CD14-positive monocyte (primary cell): ENCODE data around the gene UBAP2. TPM values are rescaled to one million over a fixed set of nuclear protein-coding genes. Genes with fewer than 3 reads are reported as not detected.

Experiments used
- DNase-seq, 3 donors: peaks; one replicate each; pipeline ENCODE4 v3.0.0-alpha.2; 2011 to 2022
- H2AFZ ChIP-seq: 2 replicates; pipeline ENCODE4 v1.6.0; 2012; ENCODE audit warnings: mild to moderate bottlenecking, low read depth, low read length, inconsistent platforms; ENCODE audit not compliant: insufficient read depth, poor library complexity, severe bottlenecking
- H3K27ac ChIP-seq, 2 donors: 1 replicate in 1 of 2; 2 replicates in 1 of 2; pipeline ENCODE4 v1.5.1; 2012 to 2013; ENCODE audit warnings: low read length in 2 of 2, control low read depth in 1 of 2, inconsistent platforms in 1 of 2, low read depth in 1 of 2, mild to moderate bottlenecking in 1 of 2
- H3K27me3 ChIP-seq, 2 donors: one replicate each; pipeline versions ENCODE4 v1.6.0 to v1.6.1; 2011 to 2013; ENCODE audit warnings: low read length in 2 of 2; ENCODE audit not compliant: control insufficient read depth in 2 of 2, insufficient read depth in 2 of 2
- H3K36me3 ChIP-seq, 2 donors: replicated peaks in 1 of 2; 1 replicate in 1 of 2; 2 replicates in 1 of 2; pipeline versions ENCODE4 v1.5.1 to v1.6.1; 2012 to 2013; ENCODE audit warnings: low read length in 2 of 2, control low read depth in 1 of 2, inconsistent platforms in 1 of 2, mild to moderate bottlenecking in 1 of 2; ENCODE audit not compliant: insufficient read depth in 2 of 2, control insufficient read depth in 1 of 2
- H3K4me1 ChIP-seq, 2 donors: 1 replicate in 1 of 2; 2 replicates in 1 of 2; pipeline versions ENCODE4 v1.5.1 to v1.6.1; 2012 to 2013; ENCODE audit warnings: low read length in 2 of 2, control low read depth in 1 of 2, inconsistent platforms in 1 of 2, mild to moderate bottlenecking in 1 of 2, moderate library complexity in 1 of 2; ENCODE audit not compliant: insufficient read depth in 2 of 2, control insufficient read depth in 1 of 2
- H3K4me2 ChIP-seq: replicated peaks from 2 replicates; pipeline ENCODE3; 2012; ENCODE audit warnings: low read length, moderate library complexity, mild to moderate bottlenecking; ENCODE audit not compliant: poor library complexity, severe bottlenecking; ENCODE audit errors: extremely low read depth
- H3K4me3 ChIP-seq, 3 experiments: fragments of 200-600 bp in 1 of 3; sonication (generic) in 1 of 3; replicated peaks in 1 of 3; 1 replicate in 2 of 3; 2 replicates in 1 of 3; pipeline ENCODE4 v1.5.1; 2011 to 2013; ENCODE audit warnings: low read length in 3 of 3, mild to moderate bottlenecking in 3 of 3, control low read depth in 2 of 3, low read depth in 2 of 3, inconsistent platforms in 1 of 3, moderate library complexity in 1 of 3
- H3K79me2 ChIP-seq: 2 replicates; pipeline ENCODE4 v1.6.0; 2012; ENCODE audit warnings: mild to moderate bottlenecking, control low read depth, inconsistent platforms, low read length, moderate library complexity; ENCODE audit not compliant: insufficient read depth
- H3K9ac ChIP-seq: 2 replicates; pipeline ENCODE4 v1.6.0; 2017; ENCODE audit warnings: low read length, mild to moderate bottlenecking; ENCODE audit not compliant: insufficient read depth, poor library complexity, severe bottlenecking
- H3K9me3 ChIP-seq, 2 donors: replicated peaks in 1 of 2; 1 replicate in 1 of 2; 2 replicates in 1 of 2; pipeline versions ENCODE4 v1.5.1 to v1.6.1; 2012 to 2013; ENCODE audit warnings: low read length in 2 of 2, control low read depth in 1 of 2; ENCODE audit not compliant: control insufficient read depth in 1 of 2, insufficient read depth in 1 of 2
- H4K20me1 ChIP-seq: 2 replicates; pipeline ENCODE4 v1.6.0; 2012; ENCODE audit warnings: mild to moderate bottlenecking, low read length, control low read depth, moderate library complexity; ENCODE audit not compliant: insufficient read depth
- H3K27ac Mint-ChIP-seq, 7 donors: one replicate each; pipeline ENCODE4 v1.8.0; 2020; ENCODE audit warnings: mild to moderate bottlenecking in 7 of 7, mixed read lengths in 7 of 7, moderate library complexity in 6 of 7, inconsistent platforms in 2 of 7
- H3K27me3 Mint-ChIP-seq, 3 donors: one replicate each; pipeline ENCODE4 v1.8.0; 2021 to 2022; ENCODE audit warnings: low read depth in 3 of 3, mild to moderate bottlenecking in 3 of 3, mixed read lengths in 3 of 3, moderate library complexity in 3 of 3, inconsistent platforms in 1 of 3
- H3K36me3 Mint-ChIP-seq, 2 donors: one replicate each; pipeline ENCODE4 v1.8.0; 2020; ENCODE audit warnings: mixed read lengths in 2 of 2, inconsistent platforms in 1 of 2, mild to moderate bottlenecking in 1 of 2
- H3K4me1 Mint-ChIP-seq: one replicate; pipeline ENCODE4 v1.8.0; 2020; ENCODE audit warnings: mild to moderate bottlenecking, mixed read lengths
- H3K4me3 Mint-ChIP-seq, 2 donors: one replicate each; pipeline ENCODE4 v1.8.0; 2020; ENCODE audit warnings: mild to moderate bottlenecking in 2 of 2, mixed read lengths in 2 of 2, moderate library complexity in 1 of 2
- H3K9me3 Mint-ChIP-seq, 7 donors: one replicate each; pipeline ENCODE4 v1.8.0; 2020 to 2022; ENCODE audit warnings: mixed read lengths in 7 of 7, mild to moderate bottlenecking in 6 of 7, moderate library complexity in 6 of 7, inconsistent platforms in 2 of 7
- WGBS: methylation state at CpG from one replicate; pipeline ENCODE4 v1.1.5; 2013; ENCODE audit warnings: missing lambda C conversion rate; ENCODE audit not compliant: insufficient coverage; 5-methylcytosine and 5-hydroxymethylcytosine counted together
- intact Hi-C, 2 donors: fragments of 100-400 bp; cut with micrococcal nuclease; formaldehyde crosslinking; loops; one replicate each; pipeline versions ENCODE4 v1.15.0 to v1.15.1; 2023
- polyA plus RNA-seq, 3 donors: library from polyadenylated mRNA; depleted of rRNA in 1 of 3; unstranded in 2 of 3; stranded (reverse) in 1 of 3; fragments of 300-500 nt in 2 of 3; fragments of >200 nt in 1 of 3; fragmentation: Illumina TruSeq in 2 of 3; gene quantifications; 1 replicate in 2 of 3; 2 replicates in 1 of 3; pipeline ENCODE4 v1.2.3, GENCODE V29; 2012 to 2021
- TF ChIP-seq, protein P1 (sequence below): fragments of 200-600 bp; IDR thresholded peaks from one replicate; pipeline ENCODE4 v1.8.0; 2022; ENCODE audit warnings: antibody characterized with exemption, mild to moderate bottlenecking

UBAP2 gene
- polyA plus RNA-seq, 3 donors = 4.3 to 13.0 (median 5.7) TPM

DNA sequence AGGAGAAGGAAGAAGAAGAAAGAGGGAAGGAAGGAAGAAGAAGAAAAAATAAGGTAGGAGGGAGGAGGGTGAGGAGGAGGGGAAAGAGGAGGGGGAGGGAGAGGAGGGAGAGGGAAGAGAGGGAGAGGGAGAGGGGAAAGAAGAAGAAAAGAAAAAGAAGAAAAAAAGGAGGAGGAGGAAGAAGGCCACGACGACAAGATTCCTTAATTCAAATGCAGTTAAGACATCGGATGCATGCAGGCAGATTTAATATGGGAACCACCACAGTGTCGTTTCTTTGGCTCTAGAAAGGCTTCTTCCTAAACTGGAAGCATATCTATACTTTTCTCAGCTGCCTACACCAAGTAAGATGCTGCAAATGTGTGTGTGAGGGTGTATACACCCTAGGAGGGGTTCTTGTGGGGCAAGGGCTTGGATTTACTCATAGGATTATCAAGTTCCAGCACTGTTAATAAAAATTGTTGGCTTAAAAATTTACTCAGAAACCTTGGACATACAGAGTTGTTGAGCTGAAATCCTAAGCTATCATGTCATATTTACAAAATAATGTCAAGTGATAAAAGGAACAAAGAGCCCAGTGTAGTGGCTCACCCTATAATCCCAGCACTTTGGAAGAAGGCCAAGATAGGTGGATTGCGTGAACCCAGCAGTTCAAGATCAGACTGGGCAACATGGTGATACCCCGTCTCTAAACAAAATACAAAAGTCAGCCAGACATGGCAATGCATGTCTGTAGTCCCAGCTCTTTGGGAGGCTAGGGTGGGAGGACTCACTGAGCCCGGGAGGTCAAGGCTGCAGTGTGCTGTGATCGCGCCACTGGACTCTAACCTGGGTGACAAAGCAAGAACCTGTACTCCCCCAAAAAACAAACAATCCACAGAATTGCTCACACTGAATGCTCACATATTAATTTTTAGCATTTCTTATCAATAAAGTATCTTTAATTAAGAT is 108.5 kb downstream of the UBAP2 start:
- Mint-ChIP-seq H3K4me1 (no peaks in the 10 kb centered on the region), H3K27me3 (no peaks in the 10 kb centered on the region), H3K27ac (peak overlapping the region in 3 of 7 donors; percentile 6 to 72 (median 30)), H3K36me3 (peaks cover 58 to 85% of the 10 kb centered on the region in 2 donors), H3K9me3 (no peaks in the 10 kb centered on the region), H3K4me3 (no peak overlapping the region)
- no peaks in the 10 kb centered on the region for H3K9me3 ChIP-seq
- DNase-seq = no peak
- no peak overlapping the region for H3K4me2 ChIP-seq
- H2AFZ ChIP-seq = no peak overlapping the region
- H3K4me1 ChIP-seq = no peaks in the 10 kb centered on the region
- no peaks in the 10 kb centered on the region for H3K27me3 ChIP-seq
- no CpG with 5 or more reads among the region's 9 CpGs for WGBS
- peaks cover 48 to 82% of the 10 kb centered on the region in 2 donors for H3K36me3 ChIP-seq
- no peak overlapping the region for H3K9ac ChIP-seq
- H3K27ac ChIP-seq = no peak overlapping the region
- H3K79me2 ChIP-seq = no peaks in the 10 kb centered on the region
- TF ChIP-seq, protein P1, sequence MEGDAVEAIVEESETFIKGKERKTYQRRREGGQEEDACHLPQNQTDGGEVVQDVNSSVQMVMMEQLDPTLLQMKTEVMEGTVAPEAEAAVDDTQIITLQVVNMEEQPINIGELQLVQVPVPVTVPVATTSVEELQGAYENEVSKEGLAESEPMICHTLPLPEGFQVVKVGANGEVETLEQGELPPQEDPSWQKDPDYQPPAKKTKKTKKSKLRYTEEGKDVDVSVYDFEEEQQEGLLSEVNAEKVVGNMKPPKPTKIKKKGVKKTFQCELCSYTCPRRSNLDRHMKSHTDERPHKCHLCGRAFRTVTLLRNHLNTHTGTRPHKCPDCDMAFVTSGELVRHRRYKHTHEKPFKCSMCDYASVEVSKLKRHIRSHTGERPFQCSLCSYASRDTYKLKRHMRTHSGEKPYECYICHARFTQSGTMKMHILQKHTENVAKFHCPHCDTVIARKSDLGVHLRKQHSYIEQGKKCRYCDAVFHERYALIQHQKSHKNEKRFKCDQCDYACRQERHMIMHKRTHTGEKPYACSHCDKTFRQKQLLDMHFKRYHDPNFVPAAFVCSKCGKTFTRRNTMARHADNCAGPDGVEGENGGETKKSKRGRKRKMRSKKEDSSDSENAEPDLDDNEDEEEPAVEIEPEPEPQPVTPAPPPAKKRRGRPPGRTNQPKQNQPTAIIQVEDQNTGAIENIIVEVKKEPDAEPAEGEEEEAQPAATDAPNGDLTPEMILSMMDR = no peak
- H3K4me3 ChIP-seq = no peak overlapping the region
- no peaks in the 10 kb centered on the region for H4K20me1 ChIP-seq
- intact Hi-C loops = no loop called here

DNA sequence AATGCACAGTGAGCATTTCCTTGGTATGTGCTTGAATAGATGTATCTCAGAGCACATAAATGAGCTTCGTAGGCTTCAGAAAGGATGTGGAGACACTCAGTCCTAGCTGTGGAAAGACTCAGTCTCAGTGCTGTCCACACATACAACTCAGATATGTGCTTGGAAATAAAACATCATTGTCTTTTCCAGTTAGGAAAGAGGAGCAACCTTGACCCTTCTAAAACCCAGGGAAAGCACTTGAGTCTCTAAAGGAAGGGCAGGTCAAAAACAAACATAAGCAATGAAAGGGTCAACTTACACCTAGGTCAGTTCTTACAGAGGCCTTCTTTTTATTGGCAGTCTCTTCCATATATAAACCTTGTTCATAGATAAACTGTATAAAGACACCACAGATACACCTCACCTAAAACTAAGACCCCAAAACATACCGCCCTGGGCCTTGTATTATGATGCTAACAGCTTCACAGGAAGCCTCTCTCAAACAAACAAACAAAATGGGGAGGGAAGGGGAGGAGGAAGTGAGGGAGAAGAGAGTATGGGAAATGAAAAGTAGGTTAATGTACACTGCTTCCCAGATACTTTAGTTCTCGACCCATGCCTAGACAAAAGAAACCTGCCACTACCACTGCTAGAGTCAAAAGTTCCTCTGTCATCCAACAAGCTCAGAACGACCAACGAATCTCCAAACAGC is 114.4 kb downstream of the UBAP2 start:
- no peak overlapping the region for H3K27ac Mint-ChIP-seq
- intact Hi-C loops = no loop called here
- Histone ChIP-seq H2AFZ (no peak overlapping the region), H3K4me1 (no peaks in the 10 kb centered on the region), H3K36me3 (peaks cover 57 to 89% of the 10 kb centered on the region in 2 donors), H3K9me3 (no peaks in the 10 kb centered on the region), H3K79me2 (no peaks in the 10 kb centered on the region), H3K4me3 (no peak overlapping the region), H3K9ac (no peak overlapping the region), H4K20me1 (peaks cover 4% of the 10 kb centered on the region), H3K27ac (no peak overlapping the region), H3K27me3 (no peaks in the 10 kb centered on the region), H3K4me2 (no peak overlapping the region)
- H3K4me3 Mint-ChIP-seq = no peak overlapping the region
- no peaks in the 10 kb centered on the region for H3K4me1 Mint-ChIP-seq
- 95% methylated on average over 3 of the region's 5 CpGs for WGBS
- no peaks in the 10 kb centered on the region for H3K9me3 Mint-ChIP-seq
- peaks cover 71 to 90% of the 10 kb centered on the region in 2 donors for H3K36me3 Mint-ChIP-seq
- TF ChIP-seq, protein P1 = no peak
- H3K27me3 Mint-ChIP-seq = peaks cover 0 to under 1% (median 0%) of the 10 kb centered on the region in 3 donors
- DNase-seq = no peak
